GM10248 (cell line): ENCODE data around the gene CNTN6.

Experiments used
- CTCF ChIA-PET: fragments of 300-600 bp; sonication (Branson Sonifier 250); formaldehyde crosslinking; extraction: SDS; loops from one replicate; lab custom pipeline; 2021; ENCODE audit warnings: antibody characterized with exemption; lab: Yijun Ruan, JAX
- POLR2A ChIA-PET: fragments of 350-650 bp; sonication (Branson Sonifier 250); formaldehyde crosslinking; extraction: SDS; loops from one replicate; lab custom pipeline; 2020; ENCODE audit warnings: antibody characterized with exemption; lab: Yijun Ruan, JAX
- DNase-seq: peaks from one replicate; pipeline ENCODE4 v3.0.0; 2012; ENCODE audit errors: extremely low spot score
- CTCF ChIP-seq: IDR thresholded peaks from 2 replicates; pipeline ENCODE4 v1.5.1; 2012; ENCODE audit warnings: mild to moderate bottlenecking, low read depth; ENCODE audit errors: extremely low read depth, missing control alignments, control extremely low read depth

Gene CNTN6

GRCh38 chr3:1092771-1093170 lies at the start of gene CNTN6:
CNTN6 (plus strand) TSS chr3:1093024; CDS start chr3:1148009, 54,985 bp downstream.
- DNase-seq, result no peak
- ChIA-PET POLR2A (no interaction called here), CTCF (interaction anchor here (1.2 kb wide), 2 partner anchors 9 to 11 kb away, joined by 3 to 4 read pairs; no protein-coding TSS in a partner anchor)
- TF ChIP-seq CTCF, result no peak

- ChIA-PET POLR2A (no interaction called here), CTCF (no interaction called here)
- DNase-seq, result no peak
Measured at GRCh38 chr3:1048558-1048957, 44.3 kb upstream of the CNTN6 start.

GRCh38 chr3:1055870-1056269 lies 37.0 kb upstream of the CNTN6 start:
- ChIA-PET POLR2A (no interaction called here), CTCF (interaction anchor here (1.0 to 1.6 kb wide), 3 partner anchors 8 to 13 kb away, joined by 3 to 5 read pairs (median 5); no protein-coding TSS in a partner anchor)
- DNase-seq, result no peak
- TF ChIP-seq CTCF, result no peak

More at GRCh38 chr3:1048558-1048957, 44.3 kb upstream of the CNTN6 start:
- TF ChIP-seq CTCF, result no peak

- DNase-seq, result no peak
- POLR2A ChIA-PET, result no interaction called here
- CTCF ChIA-PET, result interaction anchor here (1.0 to 1.6 kb wide), 2 partner anchors 9 to 13 kb away, joined by 5 read pairs; no protein-coding TSS in a partner anchor
- TF ChIP-seq CTCF, result no peak
Measured at GRCh38 chr3:1056744-1057143, 36.1 kb upstream of the CNTN6 start.

- ChIA-PET POLR2A (no interaction called here), CTCF (interaction anchor here (1.6 kb wide), 1 partner anchor 8 kb away, joined by 5 read pairs; no protein-coding TSS in a partner anchor)
- DNase-seq, result no peak
- TF ChIP-seq CTCF, result no peak
Measured at GRCh38 chr3:1057436-1057835, 35.4 kb upstream of the CNTN6 start.

- no peak for DNase-seq
- no peak for TF ChIP-seq CTCF
- CTCF ChIA-PET, result interaction anchor here (1.9 kb wide), 1 partner anchor 13 kb away, joined by 5 read pairs; no protein-coding TSS in a partner anchor
- POLR2A ChIA-PET, result no interaction called here
Measured at GRCh38 chr3:1068985-1069384, 23.8 kb upstream of the CNTN6 start.
